ENCODE results near the gene KIF16B. TPM values are rescaled to one million over a fixed set of nuclear protein-coding genes. Genes with fewer than 3 reads are reported as not detected.

Gene KIF16B
- total RNA-seq, 1 experiment from 2014 or later: 7.0 TPM

DNA sequence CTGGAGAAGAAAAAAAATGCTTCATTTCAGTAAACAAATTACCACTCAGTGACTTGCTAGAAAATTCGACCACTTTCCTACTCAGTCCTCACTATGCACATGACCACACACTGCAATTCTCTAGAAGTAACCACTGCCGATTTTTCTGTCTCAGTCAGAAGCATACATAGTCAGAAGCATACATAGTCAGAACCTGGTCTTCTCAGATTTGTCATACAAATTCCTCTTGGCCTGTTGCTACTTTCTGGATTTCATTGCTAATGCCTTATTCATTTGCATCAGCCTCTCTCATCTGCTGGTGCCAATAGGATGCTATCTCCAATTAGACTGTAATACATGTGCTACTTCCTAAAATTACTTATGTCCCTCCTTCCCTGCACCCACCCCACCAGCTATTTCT is 10.2 kb upstream of the KIF16B start:
- no TSS peak for BruUV-seq (replicated peaks)
- no peak for TF ChIP-seq YY1 (IDR thresholded peaks at IDR 0.05; ENCODE audit: extremely low read depth, insufficient replicate concordance, low read depth, low read length)
- TF ChIP-seq SIN3A (IDR thresholded peaks at IDR 0.05; ENCODE audit: low read depth): no peak
- TF ChIP-seq ZNF274 (IDR thresholded peaks at IDR 0.05; ENCODE audit: low read depth, low read length): no peak
- no peak for TF ChIP-seq RAD21 (IDR thresholded peaks at IDR 0.05; ENCODE audit: low read depth)
- TF ChIP-seq, protein P1, sequence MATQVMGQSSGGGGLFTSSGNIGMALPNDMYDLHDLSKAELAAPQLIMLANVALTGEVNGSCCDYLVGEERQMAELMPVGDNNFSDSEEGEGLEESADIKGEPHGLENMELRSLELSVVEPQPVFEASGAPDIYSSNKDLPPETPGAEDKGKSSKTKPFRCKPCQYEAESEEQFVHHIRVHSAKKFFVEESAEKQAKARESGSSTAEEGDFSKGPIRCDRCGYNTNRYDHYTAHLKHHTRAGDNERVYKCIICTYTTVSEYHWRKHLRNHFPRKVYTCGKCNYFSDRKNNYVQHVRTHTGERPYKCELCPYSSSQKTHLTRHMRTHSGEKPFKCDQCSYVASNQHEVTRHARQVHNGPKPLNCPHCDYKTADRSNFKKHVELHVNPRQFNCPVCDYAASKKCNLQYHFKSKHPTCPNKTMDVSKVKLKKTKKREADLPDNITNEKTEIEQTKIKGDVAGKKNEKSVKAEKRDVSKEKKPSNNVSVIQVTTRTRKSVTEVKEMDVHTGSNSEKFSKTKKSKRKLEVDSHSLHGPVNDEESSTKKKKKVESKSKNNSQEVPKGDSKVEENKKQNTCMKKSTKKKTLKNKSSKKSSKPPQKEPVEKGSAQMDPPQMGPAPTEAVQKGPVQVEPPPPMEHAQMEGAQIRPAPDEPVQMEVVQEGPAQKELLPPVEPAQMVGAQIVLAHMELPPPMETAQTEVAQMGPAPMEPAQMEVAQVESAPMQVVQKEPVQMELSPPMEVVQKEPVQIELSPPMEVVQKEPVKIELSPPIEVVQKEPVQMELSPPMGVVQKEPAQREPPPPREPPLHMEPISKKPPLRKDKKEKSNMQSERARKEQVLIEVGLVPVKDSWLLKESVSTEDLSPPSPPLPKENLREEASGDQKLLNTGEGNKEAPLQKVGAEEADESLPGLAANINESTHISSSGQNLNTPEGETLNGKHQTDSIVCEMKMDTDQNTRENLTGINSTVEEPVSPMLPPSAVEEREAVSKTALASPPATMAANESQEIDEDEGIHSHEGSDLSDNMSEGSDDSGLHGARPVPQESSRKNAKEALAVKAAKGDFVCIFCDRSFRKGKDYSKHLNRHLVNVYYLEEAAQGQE (IDR thresholded peaks at IDR 0.05; ENCODE audit: low read depth): no peak
- TF ChIP-seq ZFX (IDR thresholded peaks at IDR 0.05): no peak
- no peak for TF ChIP-seq TCF7L2 (IDR thresholded peaks at IDR 0.05; ENCODE audit: borderline replicate concordance, extremely low read depth, insufficient read depth, insufficient read length)
- no peak for TF ChIP-seq POLR2AphosphoS5 (IDR thresholded peaks at IDR 0.05; ENCODE audit: low read depth, low read length)
- TF ChIP-seq, protein P2, sequence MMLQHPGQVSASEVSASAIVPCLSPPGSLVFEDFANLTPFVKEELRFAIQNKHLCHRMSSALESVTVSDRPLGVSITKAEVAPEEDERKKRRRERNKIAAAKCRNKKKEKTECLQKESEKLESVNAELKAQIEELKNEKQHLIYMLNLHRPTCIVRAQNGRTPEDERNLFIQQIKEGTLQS (IDR thresholded peaks at IDR 0.05): no peak
- no peak for TF ChIP-seq SRF (IDR thresholded peaks at IDR 0.05; ENCODE audit: low read depth)
- TF ChIP-seq FOSL1 (IDR thresholded peaks at IDR 0.05; ENCODE audit: low read depth): no peak
- no peak for TF ChIP-seq CEBPB (IDR thresholded peaks at IDR 0.05; ENCODE audit: low read depth)
- TF ChIP-seq CTCF (IDR thresholded peaks at IDR 0.05 in 2 of 3, conservative IDR thresholded peaks at IDR 0.05 in 1 of 3; ENCODE audit: borderline replicate concordance in 1 of 3, insufficient read depth in 1 of 3, low read depth in 2 of 3, low read length in 2 of 3): no peak
- no peak for TF ChIP-seq SP1 (IDR thresholded peaks at IDR 0.05; ENCODE audit: low read depth)
- no peak for TF ChIP-seq JUND (IDR thresholded peaks at IDR 0.05)
- TF ChIP-seq ELF1 (IDR thresholded peaks at IDR 0.05; ENCODE audit: borderline replicate concordance, low read depth): no peak
- no peak for TF ChIP-seq EGR1 (IDR thresholded peaks at IDR 0.05; ENCODE audit: low read depth)
- TF ChIP-seq EZH2phosphoT487 (IDR thresholded peaks at IDR 0.05; ENCODE audit: borderline replicate concordance): no peak
- TF ChIP-seq EZH2 (IDR thresholded peaks at IDR 0.05): no peak
- H3K9me2 ChIP-seq (ENCODE audit: insufficient read depth): no peaks in the 10 kb centered on the region
- ATAC-seq: no peak
- H3K4me2 ChIP-seq (ENCODE audit: low read length): no peak overlapping the region
- H3K79me2 ChIP-seq (ENCODE audit: insufficient read depth, low read length): no peaks in the 10 kb centered on the region
- no peak overlapping the region for H2AFZ ChIP-seq (ENCODE audit: low read depth, low read length, poor library complexity, severe bottlenecking)
- no peak overlapping the region for H3K27ac ChIP-seq (ENCODE audit: low read depth, low read length)
- no peaks in the 10 kb centered on the region for H3K4me1 ChIP-seq (ENCODE audit: control insufficient read depth in 1 of 2, insufficient read depth in 2 of 2, low read length in 2 of 2)
- DNase-seq (ENCODE audit: low read depth, low spot score): no peak
- ChIA-PET POLR2A (no interaction called here), RAD21 (ENCODE audit: low non-redundant PET in 1 of 2, low total read pairs in 2 of 2, uncharacterized antibody in 2 of 2, unreplicated experiment in 2 of 2) (no interaction called here), CTCF (no interaction called here)
- no peaks in the 10 kb centered on the region for H3K27me3 ChIP-seq (ENCODE audit: insufficient read depth, low read length)
- intact Hi-C loops (cut with micrococcal nuclease): no loop called here
- H3K9me3 ChIP-seq (ENCODE audit: control insufficient read depth in 1 of 2, insufficient read depth in 1 of 2, low read depth in 1 of 2, low read length in 2 of 2): no peaks in the 10 kb centered on the region
- no peak overlapping the region for H3K4me3 ChIP-seq (replicated peaks in 1 of 2; ENCODE audit: low read depth in 1 of 2, low read length in 2 of 2)
- no peaks in the 10 kb centered on the region for H3K36me3 ChIP-seq (ENCODE audit: control insufficient read depth in 1 of 2, insufficient read depth in 2 of 2, low read length in 2 of 2)
- no peak overlapping the region for H3K9ac ChIP-seq (ENCODE audit: low read length)
- no peaks in the 10 kb centered on the region for H4K20me1 ChIP-seq (ENCODE audit: insufficient read depth)
